ENCODE results near the gene ADNP2.
A peak's percentile ranks its signal among the peaks of the same experiment; 100 is the strongest.

ADNP2 gene

GRCh38 chr18:80108739-80109675, at the start of gene ADNP2:
TSS of gene ADNP2 (plus strand) at chr18:80109262. CDS start at chr18:80117543, 8,281 bp downstream.
- TF ChIP-seq CTCF (IDR thresholded peaks at IDR 0.05; ENCODE audit: low read depth, low read length, missing control alignments) = no peak
- peak; percentile 95 for DNase-seq (ENCODE audit: extremely low read depth, low read depth)
- H3K4me3 ChIP-seq (replicated peaks; ENCODE audit: low read depth, low read length) = peak within 1 kb of the TSS; percentile 49

DNA sequence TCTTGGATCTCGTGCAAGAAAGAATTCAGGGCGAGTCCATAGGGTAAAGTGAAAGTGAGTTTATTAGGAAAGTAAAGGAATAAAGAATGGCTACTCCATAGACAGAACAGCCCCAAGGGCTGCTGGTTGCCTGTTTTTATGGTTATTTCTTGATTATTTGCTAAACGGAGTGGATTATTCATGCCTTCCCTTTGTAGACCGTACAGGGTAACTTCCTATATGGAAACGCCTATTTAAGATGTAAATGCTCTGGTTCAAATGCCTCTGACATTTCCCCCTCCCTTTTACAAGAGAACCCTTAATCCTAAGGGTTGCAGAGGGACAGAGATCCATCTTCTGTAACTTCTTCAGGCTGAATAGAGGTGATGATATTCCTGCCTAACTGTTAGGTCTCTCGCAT, 49.1 kb upstream of the ADNP2 start:
- H3K4me3 ChIP-seq (replicated peaks; ENCODE audit: low read depth, low read length) = no peak overlapping the region
- DNase-seq (ENCODE audit: extremely low read depth, low read depth) = no peak
- no peak for TF ChIP-seq CTCF (IDR thresholded peaks at IDR 0.05; ENCODE audit: low read depth, low read length, missing control alignments)

GRCh38 chr18:80065705-80066104, 43.4 kb upstream of the ADNP2 start:
- H3K4me3 ChIP-seq (replicated peaks; ENCODE audit: low read depth, low read length) = no peak overlapping the region
- no peak for DNase-seq (ENCODE audit: extremely low read depth, low read depth)
- TF ChIP-seq CTCF (IDR thresholded peaks at IDR 0.05; ENCODE audit: low read depth, low read length, missing control alignments) = no peak

DNA sequence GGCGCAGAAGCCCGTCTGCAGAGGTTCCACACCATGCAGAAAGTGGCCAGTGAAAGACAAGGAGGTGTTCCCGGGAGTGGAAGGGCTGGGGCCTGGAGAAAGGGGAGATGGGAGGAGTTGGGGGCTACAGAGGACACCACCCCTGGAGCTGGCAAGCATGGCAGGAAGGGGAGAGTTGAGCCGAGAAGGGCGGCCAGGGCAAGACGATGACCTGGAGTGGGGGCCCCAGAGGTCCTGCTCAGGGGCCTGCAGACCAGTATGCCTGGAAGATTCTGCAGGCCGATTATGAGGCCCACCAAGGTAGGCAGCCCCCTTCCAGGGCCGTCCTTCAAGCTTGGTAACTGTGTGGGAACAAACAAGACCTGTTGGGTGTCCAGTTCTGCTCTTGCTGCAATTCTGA, 41.7 kb upstream of the ADNP2 start:
- no peak overlapping the region for H3K4me3 ChIP-seq (replicated peaks; ENCODE audit: low read depth, low read length)
- no peak for DNase-seq (ENCODE audit: extremely low read depth, low read depth)
- TF ChIP-seq CTCF (IDR thresholded peaks at IDR 0.05; ENCODE audit: low read depth, low read length, missing control alignments) = no peak

DNA sequence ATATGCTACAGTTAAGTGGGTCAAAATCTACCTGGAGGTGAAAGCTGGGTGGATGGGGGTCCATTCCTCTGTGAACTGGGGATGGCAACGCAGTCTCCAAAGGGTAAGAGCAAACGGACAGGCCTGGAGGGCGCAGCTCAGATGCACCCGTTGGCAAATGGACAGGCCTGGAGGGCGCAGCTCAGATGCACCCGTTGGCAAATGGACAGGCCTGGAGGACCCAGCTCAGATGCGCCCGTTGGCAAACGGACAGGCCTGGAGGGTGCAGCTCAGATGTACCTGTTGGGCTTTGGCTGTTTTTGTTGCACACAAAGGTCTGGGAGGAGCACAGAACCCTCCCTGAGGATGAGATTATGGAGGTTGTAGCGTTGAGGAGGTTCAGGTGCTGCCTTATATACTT, 41.2 kb upstream of the ADNP2 start:
- TF ChIP-seq CTCF (IDR thresholded peaks at IDR 0.05; ENCODE audit: low read depth, low read length, missing control alignments) = no peak
- H3K4me3 ChIP-seq (replicated peaks; ENCODE audit: low read depth, low read length) = no peak overlapping the region
- no peak for DNase-seq (ENCODE audit: extremely low read depth, low read depth)

DNA sequence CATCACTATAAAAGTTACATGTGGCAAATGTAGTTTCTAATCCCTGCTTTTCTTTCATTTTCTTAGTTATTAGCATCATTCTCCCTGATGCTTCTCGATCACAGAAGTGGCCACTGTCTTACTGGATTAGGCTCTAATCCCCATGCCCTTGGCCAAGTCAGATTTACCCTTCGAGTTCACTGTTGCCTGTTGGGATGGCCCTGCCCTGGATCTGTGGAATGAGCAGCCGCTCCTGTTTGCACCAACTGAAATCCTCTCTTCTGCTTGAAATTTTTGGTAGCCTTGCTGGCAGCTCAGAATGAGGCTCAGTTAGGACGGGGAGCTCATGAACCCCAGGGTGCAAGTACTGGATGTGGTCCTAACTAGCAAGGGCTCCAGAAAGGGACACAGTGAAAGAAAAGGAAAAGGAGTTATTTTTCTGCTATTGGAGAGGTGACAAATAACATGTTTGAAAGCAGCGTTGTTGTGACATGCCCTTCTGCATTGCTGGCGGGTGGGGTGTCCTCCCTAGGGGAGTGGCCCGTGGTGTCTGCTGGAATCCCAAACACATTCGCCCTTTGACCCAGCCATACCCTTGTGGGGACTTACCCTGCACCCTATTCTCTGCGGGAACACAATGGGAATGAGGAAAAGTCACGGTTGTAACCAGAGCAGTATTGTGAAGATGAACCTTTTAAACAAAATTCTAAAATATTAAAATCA, 40.3 kb upstream of the ADNP2 start:
- no peak for TF ChIP-seq CTCF (IDR thresholded peaks at IDR 0.05; ENCODE audit: low read depth, low read length, missing control alignments)
- DNase-seq (ENCODE audit: extremely low read depth, low read depth) = no peak
- H3K4me3 ChIP-seq (replicated peaks; ENCODE audit: low read depth, low read length) = no peak overlapping the region
